ENCODE data around the gene CSTPP1. TPM values are rescaled to one million over a fixed set of nuclear protein-coding genes. Genes with fewer than 3 reads are reported as not detected.
A peak's percentile ranks its signal among the peaks of the same experiment; 100 is the strongest.
"Not testable (repeated sequence)": the region's sequence is repeated elsewhere in the genome, so short reads cannot be mapped to it uniquely, and the experiment has no call there.

CSTPP1 gene
- total RNA-seq, 3 donors from 2014 or later: 31.9 to 41.1 (median 32.8) TPM

DNA sequence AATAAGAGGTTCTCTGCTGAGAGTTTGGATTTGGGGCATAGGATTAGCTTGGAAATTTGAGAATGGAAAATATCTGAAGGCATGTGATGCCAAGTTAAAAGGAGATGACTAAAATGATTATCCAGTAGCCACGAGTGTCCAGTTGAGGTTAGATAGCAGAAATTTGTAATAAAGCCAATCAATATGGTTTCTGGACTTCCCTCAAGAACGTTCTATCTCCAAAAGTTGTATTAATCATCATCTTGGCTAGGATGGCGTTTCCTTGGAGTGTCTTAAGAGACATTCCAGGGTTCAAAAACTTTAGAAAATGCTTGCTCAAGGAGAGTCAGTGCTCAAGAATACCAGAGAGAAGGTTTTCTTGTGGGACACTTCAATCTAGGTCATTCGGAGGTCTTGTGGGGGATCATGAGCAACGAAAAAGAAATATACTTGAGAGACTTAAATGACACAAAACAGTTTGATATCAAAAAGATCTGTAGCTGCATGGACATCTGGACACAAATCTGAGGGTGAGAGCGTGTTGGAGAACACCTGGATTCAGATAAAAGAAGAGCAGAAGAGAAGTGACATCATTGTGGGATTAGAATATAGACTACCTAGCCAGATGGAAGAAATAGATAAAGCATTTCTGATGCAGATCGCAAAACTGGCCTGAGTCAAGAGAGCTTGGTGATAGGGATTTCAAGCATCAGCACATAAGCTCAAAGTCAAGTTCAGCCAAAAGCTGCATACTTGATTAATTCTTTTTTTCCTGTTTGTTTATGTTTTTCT lies 142.4 kb downstream of the CSTPP1 start:
- H3K4me1 ChIP-seq (ENCODE audit: low read depth): no peaks in the 10 kb centered on the region
- no peak overlapping the region for H3K4me3 ChIP-seq
- ATAC-seq (no peak), DNase-seq (no peak)
- TF ChIP-seq, protein P1, sequence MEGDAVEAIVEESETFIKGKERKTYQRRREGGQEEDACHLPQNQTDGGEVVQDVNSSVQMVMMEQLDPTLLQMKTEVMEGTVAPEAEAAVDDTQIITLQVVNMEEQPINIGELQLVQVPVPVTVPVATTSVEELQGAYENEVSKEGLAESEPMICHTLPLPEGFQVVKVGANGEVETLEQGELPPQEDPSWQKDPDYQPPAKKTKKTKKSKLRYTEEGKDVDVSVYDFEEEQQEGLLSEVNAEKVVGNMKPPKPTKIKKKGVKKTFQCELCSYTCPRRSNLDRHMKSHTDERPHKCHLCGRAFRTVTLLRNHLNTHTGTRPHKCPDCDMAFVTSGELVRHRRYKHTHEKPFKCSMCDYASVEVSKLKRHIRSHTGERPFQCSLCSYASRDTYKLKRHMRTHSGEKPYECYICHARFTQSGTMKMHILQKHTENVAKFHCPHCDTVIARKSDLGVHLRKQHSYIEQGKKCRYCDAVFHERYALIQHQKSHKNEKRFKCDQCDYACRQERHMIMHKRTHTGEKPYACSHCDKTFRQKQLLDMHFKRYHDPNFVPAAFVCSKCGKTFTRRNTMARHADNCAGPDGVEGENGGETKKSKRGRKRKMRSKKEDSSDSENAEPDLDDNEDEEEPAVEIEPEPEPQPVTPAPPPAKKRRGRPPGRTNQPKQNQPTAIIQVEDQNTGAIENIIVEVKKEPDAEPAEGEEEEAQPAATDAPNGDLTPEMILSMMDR (IDR thresholded peaks at IDR 0.05): no peak
- no peaks in the 10 kb centered on the region for H3K9me3 ChIP-seq
- H3K36me3 ChIP-seq (ENCODE audit: low read depth): no peaks in the 10 kb centered on the region
- intact Hi-C loops (cut with DNase I, micrococcal nuclease): no loop called here

DNA sequence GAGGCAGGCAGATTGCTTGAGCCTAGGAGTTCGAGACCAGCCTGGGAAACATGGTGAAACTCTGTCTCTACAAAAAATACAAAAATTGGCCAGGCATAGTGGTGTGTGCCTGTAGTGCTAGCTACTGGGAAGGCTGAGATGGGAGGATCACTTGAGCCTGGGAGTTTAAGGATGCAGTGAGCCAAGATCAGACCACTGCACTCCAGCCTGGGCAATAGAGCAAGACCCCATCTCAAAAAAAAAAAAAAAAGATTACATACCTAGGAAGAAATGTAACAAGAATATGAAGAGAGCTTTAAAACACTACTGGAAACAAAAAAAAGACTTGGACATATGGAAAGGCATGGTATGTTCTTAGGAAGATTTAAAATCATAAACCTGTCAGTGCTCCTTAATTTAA lies 144.2 kb downstream of the CSTPP1 start:
- ATAC-seq; H3K4me1 ChIP-seq (ENCODE audit: low read depth); DNase-seq; H3K4me3 ChIP-seq; H3K9me3 ChIP-seq; H3K36me3 ChIP-seq (ENCODE audit: low read depth); intact Hi-C loops (cut with DNase I, micrococcal nuclease): not testable (repeated sequence)

DNA sequence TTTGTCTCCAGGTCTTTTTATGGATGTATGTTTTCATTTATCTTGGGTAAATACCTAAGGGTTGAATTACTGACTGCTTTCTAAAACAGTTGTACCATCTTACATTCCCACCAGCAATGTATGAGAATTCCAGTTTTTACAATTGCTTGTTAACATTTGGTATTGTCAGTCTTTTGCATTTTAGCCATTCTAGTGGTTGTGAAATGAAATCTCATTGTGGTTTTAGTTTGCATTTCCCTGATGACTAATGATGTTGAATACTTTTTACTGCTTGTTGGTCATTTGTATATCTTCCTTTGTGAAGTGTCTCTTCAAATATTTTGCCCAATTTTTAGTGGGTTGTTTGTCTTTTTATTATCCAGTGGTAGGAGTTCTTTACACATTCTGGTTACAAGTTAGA lies 147.4 kb downstream of the CSTPP1 start:
- no peak for ATAC-seq

DNA sequence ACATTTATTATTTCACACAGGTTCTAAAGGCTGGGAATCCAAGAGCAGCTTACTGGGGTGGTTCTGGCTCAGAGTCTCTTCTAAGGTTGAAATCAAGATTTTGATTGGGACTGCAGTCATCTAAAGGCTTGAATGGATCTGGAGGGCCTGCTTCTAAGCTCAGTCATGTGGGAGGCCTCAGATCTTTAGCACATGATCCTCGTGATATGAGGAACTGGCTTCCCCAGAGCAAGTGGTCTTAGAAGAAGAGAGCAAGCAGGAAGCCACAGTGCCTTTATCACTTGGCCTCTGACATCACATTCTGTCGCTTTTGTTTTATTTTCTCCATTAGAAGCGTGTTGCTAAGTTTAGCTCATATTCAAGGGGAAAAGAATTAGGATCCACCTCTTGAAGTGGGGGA lies 151.2 kb downstream of the CSTPP1 start:
- no peak for DNase-seq
- TF ChIP-seq, protein P1 (IDR thresholded peaks at IDR 0.05): no peak
- intact Hi-C loops (cut with DNase I, micrococcal nuclease): no loop called here
- Histone ChIP-seq H3K9me3 (no peaks in the 10 kb centered on the region), H3K4me3 (no peak overlapping the region), H3K36me3 (ENCODE audit: low read depth) (no peaks in the 10 kb centered on the region), H3K4me1 (ENCODE audit: low read depth) (no peaks in the 10 kb centered on the region)
- peak; percentile 16 for ATAC-seq

More for the DNA sequence above, 147.4 kb downstream of the CSTPP1 start:
- H3K4me3 ChIP-seq: no peak overlapping the region
- H3K9me3 ChIP-seq: no peaks in the 10 kb centered on the region
- intact Hi-C loops (cut with DNase I, micrococcal nuclease): no loop called here
- DNase-seq: no peak
- TF ChIP-seq, protein P1 (IDR thresholded peaks at IDR 0.05): no peak
- no peaks in the 10 kb centered on the region for H3K4me1 ChIP-seq (ENCODE audit: low read depth)
- no peaks in the 10 kb centered on the region for H3K36me3 ChIP-seq (ENCODE audit: low read depth)

DNA sequence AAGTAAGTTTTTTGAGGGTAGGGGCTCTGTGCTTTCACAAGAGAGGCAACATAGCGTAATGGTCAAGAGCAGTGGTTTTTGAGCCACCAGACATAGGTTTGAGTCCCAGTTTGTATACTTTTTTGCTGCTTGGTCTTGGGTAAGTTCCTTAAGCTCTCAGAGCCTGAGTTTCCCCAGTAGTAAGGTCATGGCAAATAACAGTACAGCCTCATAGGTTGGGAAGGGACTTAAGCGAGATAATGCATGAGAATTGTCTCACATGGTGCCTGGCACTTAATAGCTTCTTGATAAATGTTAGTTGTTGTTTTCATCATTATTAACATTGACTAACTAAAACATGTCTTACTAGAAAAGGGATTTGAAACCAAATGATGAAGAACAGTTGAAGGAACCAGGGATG lies 157.0 kb downstream of the CSTPP1 start:
- TF ChIP-seq, protein P1 (IDR thresholded peaks at IDR 0.05): no peak
- no peak for DNase-seq
- Histone ChIP-seq H3K9me3 (no peaks in the 10 kb centered on the region), H3K4me3 (no peak overlapping the region), H3K36me3 (ENCODE audit: low read depth) (no peaks in the 10 kb centered on the region), H3K4me1 (ENCODE audit: low read depth) (no peaks in the 10 kb centered on the region)
- intact Hi-C loops (cut with DNase I, micrococcal nuclease): no loop called here
- ATAC-seq: no peak

DNA sequence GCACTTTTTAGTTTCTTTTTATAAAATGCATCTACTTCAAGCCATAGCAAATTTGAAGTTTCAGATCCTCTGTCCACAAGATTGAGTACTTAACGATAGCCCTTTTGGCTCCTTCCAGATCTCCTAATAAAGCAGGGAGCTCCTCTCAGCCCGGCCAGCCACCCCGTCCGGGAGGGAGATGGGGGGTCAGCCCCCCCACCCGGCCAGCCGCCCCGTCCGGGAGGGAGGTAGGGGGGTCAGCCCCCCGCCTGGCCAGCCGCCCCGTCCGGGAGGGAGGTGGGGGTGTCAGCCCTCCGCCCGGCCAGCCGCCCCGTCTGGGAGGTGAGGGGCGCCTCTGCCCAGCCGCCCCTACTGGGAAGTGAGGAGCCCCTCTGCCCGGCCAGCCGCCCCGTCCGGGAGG lies 160.3 kb downstream of the CSTPP1 start:
- intact Hi-C loops (cut with DNase I, micrococcal nuclease); ATAC-seq; H3K4me3 ChIP-seq; DNase-seq; H3K4me1 ChIP-seq (ENCODE audit: low read depth); H3K9me3 ChIP-seq; H3K36me3 ChIP-seq (ENCODE audit: low read depth): not testable (repeated sequence)

DNA sequence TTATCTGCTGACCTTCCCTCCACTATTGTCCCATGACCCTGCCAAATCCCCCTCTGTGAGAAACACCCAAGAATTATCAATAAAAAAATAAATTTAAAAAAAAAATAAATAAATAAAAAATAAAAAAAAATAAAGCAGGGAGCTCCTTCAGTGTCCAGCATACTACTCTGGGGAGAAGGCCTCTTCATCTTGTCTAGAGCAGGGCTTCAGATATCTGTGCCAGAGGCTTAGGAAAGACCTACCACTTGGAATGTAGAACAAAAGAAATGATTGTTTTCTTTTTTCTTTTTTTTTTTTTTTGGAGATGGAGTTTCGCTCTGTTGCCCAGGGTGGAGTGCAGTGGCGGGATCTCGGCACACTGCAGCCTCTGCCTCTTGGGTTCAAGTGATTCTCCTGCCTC lies 161.7 kb downstream of the CSTPP1 start:
- H3K4me3 ChIP-seq; H3K36me3 ChIP-seq (ENCODE audit: low read depth); ATAC-seq; H3K4me1 ChIP-seq (ENCODE audit: low read depth); H3K9me3 ChIP-seq; DNase-seq; intact Hi-C loops (cut with DNase I, micrococcal nuclease): not testable (repeated sequence)
